ENCODE results near the gene MARVELD1. TPM values are rescaled to one million over a fixed set of nuclear protein-coding genes. Genes with fewer than 3 reads are reported as not detected.
A peak's percentile ranks its signal among the peaks of the same experiment; 100 is the strongest.

Gene MARVELD1
- total RNA-seq, 1 experiment from 2014 or later, result 30.1 TPM

- peak; percentile 97 for DNase-seq (ENCODE audit: low spot score)
- Histone ChIP-seq H3K4me1 (ENCODE audit: insufficient read depth, low read length, poor library complexity, severe bottlenecking) (peaks cover 15% of the 10 kb centered on the region), H3K27me3 (replicated peaks; ENCODE audit: insufficient read depth, low read depth, low read length, poor library complexity) (no peaks in the 10 kb centered on the region), H3K4me3 (ENCODE audit: low read depth, low read length, poor library complexity, severe bottlenecking) (peak within 1 kb of the TSS; percentile 80), H3K36me3 (ENCODE audit: insufficient read depth, low read length, poor library complexity, severe bottlenecking) (peaks cover 3% of the 10 kb centered on the region), H3K9me3 (ENCODE audit: low read depth, low read length, poor library complexity, severe bottlenecking) (no peaks in the 10 kb centered on the region), H3K27ac (ENCODE audit: low read depth, low read length, poor library complexity, severe bottlenecking) (peak within 1 kb of the TSS; percentile 87)
- POLR2A ChIA-PET (ENCODE audit: low non-redundant PET), result no interaction called here
- intact Hi-C loops (cut with micrococcal nuclease; ENCODE audit: unreplicated experiment), result no loop called here
- TF ChIP-seq, protein P1, sequence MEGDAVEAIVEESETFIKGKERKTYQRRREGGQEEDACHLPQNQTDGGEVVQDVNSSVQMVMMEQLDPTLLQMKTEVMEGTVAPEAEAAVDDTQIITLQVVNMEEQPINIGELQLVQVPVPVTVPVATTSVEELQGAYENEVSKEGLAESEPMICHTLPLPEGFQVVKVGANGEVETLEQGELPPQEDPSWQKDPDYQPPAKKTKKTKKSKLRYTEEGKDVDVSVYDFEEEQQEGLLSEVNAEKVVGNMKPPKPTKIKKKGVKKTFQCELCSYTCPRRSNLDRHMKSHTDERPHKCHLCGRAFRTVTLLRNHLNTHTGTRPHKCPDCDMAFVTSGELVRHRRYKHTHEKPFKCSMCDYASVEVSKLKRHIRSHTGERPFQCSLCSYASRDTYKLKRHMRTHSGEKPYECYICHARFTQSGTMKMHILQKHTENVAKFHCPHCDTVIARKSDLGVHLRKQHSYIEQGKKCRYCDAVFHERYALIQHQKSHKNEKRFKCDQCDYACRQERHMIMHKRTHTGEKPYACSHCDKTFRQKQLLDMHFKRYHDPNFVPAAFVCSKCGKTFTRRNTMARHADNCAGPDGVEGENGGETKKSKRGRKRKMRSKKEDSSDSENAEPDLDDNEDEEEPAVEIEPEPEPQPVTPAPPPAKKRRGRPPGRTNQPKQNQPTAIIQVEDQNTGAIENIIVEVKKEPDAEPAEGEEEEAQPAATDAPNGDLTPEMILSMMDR (conservative IDR thresholded peaks at IDR 0.05; ENCODE audit: low read depth, low read length), result no peak
- TF ChIP-seq EZH2 (IDR thresholded peaks at IDR 0.05; ENCODE audit: borderline replicate concordance, low read depth, low read length, poor library complexity, severe bottlenecking), result no peak
- TSS peak; percentile 32 for BruUV-seq (replicated peaks)
- CTCF ChIA-PET, result interaction anchor here (0.7 to 1.0 kb wide), 2 partner anchors 26 to 50 kb away, joined by 3 to 4 read pairs; partner anchors contain the start of gene AVPI1
These were observed 23.6 kb downstream of the MARVELD1 start, which contains the start of gene ZFYVE27 for GRCh38 chr10:97736902-97737769. TSS of gene ZFYVE27 (plus strand) at chr10:97737128. CDS start at chr10:97738478, 1,350 bp downstream.

DNA sequence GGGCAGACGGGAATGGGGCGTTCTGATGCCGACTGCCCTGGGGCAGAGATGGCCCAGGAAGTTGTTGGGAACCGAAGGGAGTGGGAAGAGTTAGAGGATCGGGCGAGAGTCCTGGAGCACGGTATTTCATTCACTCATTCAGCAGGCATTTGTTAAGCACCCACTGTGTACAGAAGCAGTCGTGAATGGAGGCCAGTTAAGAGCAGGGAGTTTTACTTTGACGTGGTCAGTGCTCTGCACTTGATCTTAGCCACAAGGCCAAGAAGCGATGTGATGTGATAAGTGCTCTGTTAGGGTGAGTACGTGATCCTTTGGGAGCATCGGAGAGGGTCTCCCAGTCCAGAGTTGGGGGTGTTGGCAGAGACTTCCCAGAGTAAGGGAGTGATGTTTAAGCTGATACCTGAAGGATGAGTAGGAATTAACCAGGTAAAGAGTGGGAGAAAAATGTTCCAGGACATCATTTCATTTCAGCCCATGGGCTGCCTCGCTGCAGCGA lies 24.3 kb downstream of the MARVELD1 start:
- no peaks in the 10 kb centered on the region for H3K27me3 ChIP-seq (replicated peaks; ENCODE audit: insufficient read depth, low read depth, low read length, poor library complexity)
- peaks cover 4% of the 10 kb centered on the region for H3K36me3 ChIP-seq (ENCODE audit: insufficient read depth, low read length, poor library complexity, severe bottlenecking)
- ChIA-PET CTCF (no interaction called here), POLR2A (ENCODE audit: low non-redundant PET) (no interaction called here)
- H3K27ac ChIP-seq (ENCODE audit: low read depth, low read length, poor library complexity, severe bottlenecking), result peak overlapping the region; percentile 87
- H3K9me3 ChIP-seq (ENCODE audit: low read depth, low read length, poor library complexity, severe bottlenecking), result no peaks in the 10 kb centered on the region
- H3K4me1 ChIP-seq (ENCODE audit: insufficient read depth, low read length, poor library complexity, severe bottlenecking), result peaks cover 15% of the 10 kb centered on the region
- TF ChIP-seq EZH2 (IDR thresholded peaks at IDR 0.05; ENCODE audit: borderline replicate concordance, low read depth, low read length, poor library complexity, severe bottlenecking), result no peak
- TF ChIP-seq, protein P1 (conservative IDR thresholded peaks at IDR 0.05; ENCODE audit: low read depth, low read length), result no peak
- BruUV-seq (replicated peaks), result no TSS peak
- no peak for DNase-seq (ENCODE audit: low spot score)
- peak overlapping the region; percentile 80 for H3K4me3 ChIP-seq (ENCODE audit: low read depth, low read length, poor library complexity, severe bottlenecking)
- intact Hi-C loops (cut with micrococcal nuclease; ENCODE audit: unreplicated experiment), result no loop called here

- peaks cover 9% of the 10 kb centered on the region for H3K36me3 ChIP-seq (ENCODE audit: insufficient read depth, low read length, poor library complexity, severe bottlenecking)
- H3K27me3 ChIP-seq (replicated peaks; ENCODE audit: insufficient read depth, low read depth, low read length, poor library complexity), result no peaks in the 10 kb centered on the region
- no TSS peak for BruUV-seq (replicated peaks)
- intact Hi-C loops (cut with micrococcal nuclease; ENCODE audit: unreplicated experiment), result no loop called here
- no peak for TF ChIP-seq EZH2 (IDR thresholded peaks at IDR 0.05; ENCODE audit: borderline replicate concordance, low read depth, low read length, poor library complexity, severe bottlenecking)
- TF ChIP-seq, protein P1 (conservative IDR thresholded peaks at IDR 0.05; ENCODE audit: low read depth, low read length), result no peak
- no peak for DNase-seq (ENCODE audit: low spot score)
- no peak overlapping the region for H3K27ac ChIP-seq (ENCODE audit: low read depth, low read length, poor library complexity, severe bottlenecking)
- no peak overlapping the region for H3K4me3 ChIP-seq (ENCODE audit: low read depth, low read length, poor library complexity, severe bottlenecking)
- CTCF ChIA-PET, result no interaction called here
- H3K9me3 ChIP-seq (ENCODE audit: low read depth, low read length, poor library complexity, severe bottlenecking), result no peaks in the 10 kb centered on the region
- H3K4me1 ChIP-seq (ENCODE audit: insufficient read depth, low read length, poor library complexity, severe bottlenecking), result peaks cover 15% of the 10 kb centered on the region
- POLR2A ChIA-PET (ENCODE audit: low non-redundant PET), result no interaction called here
These were observed 25.1 kb downstream of the MARVELD1 start for GRCh38 chr10:97738616-97739015.

Data from A673 (cell line).